NCI-H2029 (cell line): Measurements from ENCODE around the gene PHEX.

ENCODE experiments used
- DNase-seq: peaks from one replicate; lab custom pipeline; 2025; lab: John Stamatoyannopoulos, UW

Gene PHEX

GRCh38 chrX:22032084-22032483 lies at the start of gene PHEX:
Gene PHEX (plus strand): TSS chrX:22032325. CDS start chrX:22033006, 681 bp downstream.
- no peak for DNase-seq

GRCh38 chrX:21985332-21985777 lies 46.8 kb upstream of the PHEX start:
- peak; percentile 30 for DNase-seq

GRCh38 chrX:21986596-21986995 lies 45.5 kb upstream of the PHEX start:
- no peak for DNase-seq

GRCh38 chrX:21989384-21989783 lies 42.7 kb upstream of the PHEX start:
- DNase-seq, result no peak

- no peak for DNase-seq
These were observed 41.3 kb upstream of the PHEX start for GRCh38 chrX:21990832-21991231.

GRCh38 chrX:21991504-21991903 lies 40.6 kb upstream of the PHEX start:
- no peak for DNase-seq

GRCh38 chrX:21993265-21993664 lies 38.9 kb upstream of the PHEX start:
- DNase-seq, result no peak

- DNase-seq, result no peak
These were observed 35.2 kb upstream of the PHEX start for GRCh38 chrX:21996872-21997455.

- DNase-seq, result no peak
These were observed 34.1 kb upstream of the PHEX start for GRCh38 chrX:21998037-21998436.

- DNase-seq, result no peak
These were observed 27.3 kb upstream of the PHEX start for GRCh38 chrX:22004866-22005265.

- DNase-seq, result no peak
These were observed 20.1 kb upstream of the PHEX start for GRCh38 chrX:22012051-22012450.

GRCh38 chrX:22012931-22013330 lies 19.2 kb upstream of the PHEX start:
- DNase-seq, result no peak

- DNase-seq, result no peak
These were observed 16.9 kb upstream of the PHEX start for GRCh38 chrX:22015139-22015750.

GRCh38 chrX:22021751-22022324 lies 10.3 kb upstream of the PHEX start:
- DNase-seq, result no peak

- DNase-seq, result no peak
These were observed 7.5 kb upstream of the PHEX start for GRCh38 chrX:22024577-22024976.

- no peak for DNase-seq
These were observed 6.4 kb upstream of the PHEX start for GRCh38 chrX:22025751-22026150.

GRCh38 chrX:22026731-22027130 lies 5.4 kb upstream of the PHEX start:
- DNase-seq, result no peak

GRCh38 chrX:22032506-22032905 lies 381 bp downstream of the PHEX start:
- no peak for DNase-seq

GRCh38 chrX:22033818-22034217 lies 1.7 kb downstream of the PHEX start:
- no peak for DNase-seq

- no peak for DNase-seq
These were observed 3.1 kb downstream of the PHEX start for GRCh38 chrX:22035236-22035635.

GRCh38 chrX:22037225-22037624 lies 5.1 kb downstream of the PHEX start:
- no peak for DNase-seq

- DNase-seq, result no peak
These were observed 5.9 kb downstream of the PHEX start for GRCh38 chrX:22037911-22038537.

- DNase-seq, result no peak
These were observed 7.4 kb downstream of the PHEX start for GRCh38 chrX:22039541-22039940.
